Spleen (tissue), 11 donors: ENCODE data around the gene KMO. TPM values are rescaled to one million over a fixed set of nuclear protein-coding genes. Genes with fewer than 3 reads are reported as not detected.

Experiments used
- DNase-seq: peaks from one replicate; pipeline ENCODE4 v3.0.0-alpha.2; 2020
- H3K27ac ChIP-seq, 8 donors: fragments of 200-600 bp; sonication (generic) in 7 of 8; 1 replicate in 4 of 8; 2 replicates in 4 of 8; pipeline versions ENCODE4 v1.5.0 to v1.8.0; 2016 to 2021; ENCODE audit warnings: inconsistent platforms in 4 of 8, mild to moderate bottlenecking in 4 of 8, moderate library complexity in 1 of 8
- H3K27me3 ChIP-seq, 7 donors: fragments of 200-600 bp; sonication (generic) in 6 of 7; replicated peaks in 1 of 7; 1 replicate in 4 of 7; 2 replicates in 3 of 7; pipeline versions ENCODE4 v1.5.0 to v1.8.0; 2016 to 2021; ENCODE audit warnings: inconsistent platforms in 3 of 7, mild to moderate bottlenecking in 1 of 7
- H3K36me3 ChIP-seq, 6 donors: fragments of 200-600 bp; sonication (generic) in 5 of 6; 1 replicate in 4 of 6; 2 replicates in 2 of 6; pipeline versions ENCODE4 v1.5.0 to v1.8.0; 2016 to 2021; ENCODE audit warnings: inconsistent platforms in 2 of 6
- H3K4me1 ChIP-seq, 6 donors: fragments of 200-600 bp; sonication (generic) in 5 of 6; 1 replicate in 3 of 6; 2 replicates in 3 of 6; pipeline versions ENCODE4 v1.5.0 to v1.8.0; 2016 to 2021; ENCODE audit warnings: inconsistent platforms in 3 of 6
- H3K4me3 ChIP-seq, 8 donors: fragments of 200-600 bp; sonication (generic) in 7 of 8; 1 replicate in 4 of 8; 2 replicates in 4 of 8; pipeline versions ENCODE4 v1.5.0 to v1.8.0; 2016 to 2021; ENCODE audit warnings: inconsistent platforms in 4 of 8, mild to moderate bottlenecking in 4 of 8, moderate library complexity in 2 of 8
- H3K9me3 ChIP-seq, 8 donors: fragments of 200-600 bp; sonication (generic) in 7 of 8; 1 replicate in 4 of 8; 2 replicates in 4 of 8; pipeline versions ENCODE4 v1.5.0 to v1.8.0; 2016 to 2021; ENCODE audit warnings: inconsistent platforms in 4 of 8
- POLR2A ChIP-seq, 3 donors: fragments of 450-650 bp; IDR thresholded peaks; one replicate each; pipeline ENCODE4 v1.5.1; 2017; ENCODE audit warnings: antibody characterized with exemption in 3 of 3, mild to moderate bottlenecking in 1 of 3
- POLR2AphosphoS5 ChIP-seq, 3 donors: sonication (generic); formaldehyde crosslinking; IDR thresholded peaks; one replicate each; pipeline ENCODE4 v1.5.1; 2017; ENCODE audit warnings: antibody characterized with exemption in 3 of 3
- WGBS, 5 donors: extraction: QIAGEN DNeasy Blood & Tissue Kit in 3 of 5; methylation state at CpG; one replicate each; pipeline versions ENCODE4 v1.1.5 to v1.1.7; 2013 to 2018; 5-methylcytosine and 5-hydroxymethylcytosine counted together
- intact Hi-C: fragments of 100-400 bp; cut with DNase I; formaldehyde crosslinking; loops from one replicate; pipeline ENCODE4 v1.15.0; 2023; ENCODE audit warnings: low total_unique reads
- polyA plus RNA-seq, 3 donors: library from polyadenylated mRNA; stranded (reverse); fragments of 200-250 nt; gene quantifications; one replicate each; pipeline ENCODE4 v1.2.1, GENCODE V29; 2013
- total RNA-seq, 7 donors: library from RNA; depleted of rRNA in 3 of 7; stranded (reverse); fragments of >200 nt in 3 of 7; fragmentation: NEBNext Ultra II Directional in 4 of 7; extraction: Animal tissue kit (Norgen Biotek cat#: 25700) in 4 of 7; gene quantifications; one replicate each; pipeline versions ENCODE4 v1.1.0 to v1.2.1, GENCODE V29; 2016 to 2021
- TF ChIP-seq, protein P1 (sequence below), 11 experiments: fragments of 200-600 bp in 7 of 11; fragments of 450-650 bp in 4 of 11; sonication (generic) in 4 of 11; IDR thresholded peaks in 8 of 11; conservative IDR thresholded peaks in 3 of 11; 1 replicate in 7 of 11; 2 replicates in 4 of 11; pipeline versions ENCODE4 v1.4.0 to v1.8.0; 2016 to 2021; ENCODE audit warnings: antibody characterized with exemption in 11 of 11, inconsistent platforms in 4 of 11, mild to moderate bottlenecking in 1 of 11
- donor health status: healthy with polysubstance abuse.
- donor health status: DM: no; HTN: no; CAD: no; lungs with moderate emphysema.
- donor health status: DM: no; HTN: no; CAD: no.
- donor health status: Bipolar disorder and iron deficiency.
- donor health status: healthy.
- donor health status: DM: no; HTN: no; CAD: no.
- donor health status: DM: yes; HTN: yes; CAD: no.

The KMO gene
- total and polyA plus RNA-seq, 10 donors = 10.3 to 25.1 (median 15.2) TPM

DNA sequence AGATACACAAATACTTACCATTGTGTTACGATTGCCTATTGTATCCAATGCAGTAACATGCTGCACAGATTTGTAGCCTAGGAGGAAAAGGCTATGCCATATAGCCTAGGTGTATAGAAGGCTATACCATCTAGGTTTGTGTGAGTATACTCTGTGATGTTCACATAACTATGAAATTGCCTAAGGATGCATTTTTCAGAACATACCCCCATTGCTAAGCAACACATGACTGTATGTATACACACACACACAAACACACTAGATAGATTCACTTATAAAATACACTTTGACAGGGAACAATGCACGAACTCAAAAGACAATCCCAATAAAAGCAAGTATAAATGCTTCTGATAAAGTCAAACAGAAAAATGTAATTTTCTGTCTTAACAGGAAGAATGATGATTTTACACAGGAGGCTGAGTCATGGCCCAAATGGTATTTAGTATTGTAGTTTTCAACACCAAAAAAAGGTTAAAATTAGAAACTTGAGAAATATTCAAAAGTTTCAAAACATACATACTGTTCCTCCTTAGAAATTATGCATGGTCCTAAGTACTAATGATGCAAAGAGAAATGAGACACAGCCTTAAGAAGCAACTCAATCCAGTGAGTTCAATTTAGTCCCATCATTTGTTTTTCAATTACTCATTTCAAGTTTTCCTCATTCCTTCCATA is 24.9 kb upstream of the KMO start:
- WGBS, 5 donors = 90 to 98% (median 92%) methylated on average over 2 of the region's 2 CpGs
- no peak overlapping the region for H3K4me3 ChIP-seq
- H3K27ac ChIP-seq = no peak overlapping the region
- peaks cover 5 to 100% (median 82%) of the 10 kb centered on the region in 6 donors for H3K36me3 ChIP-seq
- no peaks in the 10 kb centered on the region for H3K9me3 ChIP-seq
- DNase-seq = no peak
- H3K27me3 ChIP-seq = no peaks in the 10 kb centered on the region
- TF ChIP-seq POLR2A (IDR thresholded peaks at IDR 0.05) = no peak
- intact Hi-C loops = no loop called here
- H3K4me1 ChIP-seq = no peaks in the 10 kb centered on the region

DNA sequence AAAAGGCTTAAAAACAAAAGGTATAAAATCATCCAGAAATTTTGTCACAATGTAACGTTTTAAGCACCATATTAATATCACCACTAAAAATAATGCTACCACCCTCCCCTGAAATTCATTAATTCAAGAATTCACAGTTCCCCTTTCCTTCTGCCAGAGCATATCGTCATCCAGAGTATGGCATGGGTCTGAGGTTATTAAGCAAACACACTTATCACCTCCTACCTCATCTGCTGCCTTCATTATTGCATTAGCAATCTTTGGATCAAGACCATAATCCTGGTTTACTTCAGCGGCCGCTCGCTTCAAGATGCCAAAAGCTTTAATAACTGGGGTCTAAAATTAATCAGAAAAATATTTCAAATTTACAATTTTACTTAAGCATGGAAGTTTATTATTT is 18.8 kb upstream of the KMO start:
- TF ChIP-seq, protein P1, sequence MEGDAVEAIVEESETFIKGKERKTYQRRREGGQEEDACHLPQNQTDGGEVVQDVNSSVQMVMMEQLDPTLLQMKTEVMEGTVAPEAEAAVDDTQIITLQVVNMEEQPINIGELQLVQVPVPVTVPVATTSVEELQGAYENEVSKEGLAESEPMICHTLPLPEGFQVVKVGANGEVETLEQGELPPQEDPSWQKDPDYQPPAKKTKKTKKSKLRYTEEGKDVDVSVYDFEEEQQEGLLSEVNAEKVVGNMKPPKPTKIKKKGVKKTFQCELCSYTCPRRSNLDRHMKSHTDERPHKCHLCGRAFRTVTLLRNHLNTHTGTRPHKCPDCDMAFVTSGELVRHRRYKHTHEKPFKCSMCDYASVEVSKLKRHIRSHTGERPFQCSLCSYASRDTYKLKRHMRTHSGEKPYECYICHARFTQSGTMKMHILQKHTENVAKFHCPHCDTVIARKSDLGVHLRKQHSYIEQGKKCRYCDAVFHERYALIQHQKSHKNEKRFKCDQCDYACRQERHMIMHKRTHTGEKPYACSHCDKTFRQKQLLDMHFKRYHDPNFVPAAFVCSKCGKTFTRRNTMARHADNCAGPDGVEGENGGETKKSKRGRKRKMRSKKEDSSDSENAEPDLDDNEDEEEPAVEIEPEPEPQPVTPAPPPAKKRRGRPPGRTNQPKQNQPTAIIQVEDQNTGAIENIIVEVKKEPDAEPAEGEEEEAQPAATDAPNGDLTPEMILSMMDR (IDR thresholded peaks at IDR 0.05 in 8 of 11, conservative IDR thresholded peaks at IDR 0.05 in 3 of 11) = no peak
- TF ChIP-seq POLR2AphosphoS5 (IDR thresholded peaks at IDR 0.05) (no peak), POLR2A (IDR thresholded peaks at IDR 0.05) (no peak)
- peaks cover 7 to 34% (median 15%) of the 10 kb centered on the region in 6 donors for H3K4me1 ChIP-seq
- WGBS, 5 donors = 86 to 92% (median 92%) methylated on average over 5 of the region's 5 CpGs
- no peaks in the 10 kb centered on the region for H3K9me3 ChIP-seq
- no peak overlapping the region for H3K4me3 ChIP-seq
- H3K36me3 ChIP-seq = peaks cover 0 to 77% (median 37%) of the 10 kb centered on the region in 6 donors
- H3K27me3 ChIP-seq = no peaks in the 10 kb centered on the region
- no peak overlapping the region for H3K27ac ChIP-seq
- DNase-seq = no peak
- intact Hi-C loops = no loop called here

DNA sequence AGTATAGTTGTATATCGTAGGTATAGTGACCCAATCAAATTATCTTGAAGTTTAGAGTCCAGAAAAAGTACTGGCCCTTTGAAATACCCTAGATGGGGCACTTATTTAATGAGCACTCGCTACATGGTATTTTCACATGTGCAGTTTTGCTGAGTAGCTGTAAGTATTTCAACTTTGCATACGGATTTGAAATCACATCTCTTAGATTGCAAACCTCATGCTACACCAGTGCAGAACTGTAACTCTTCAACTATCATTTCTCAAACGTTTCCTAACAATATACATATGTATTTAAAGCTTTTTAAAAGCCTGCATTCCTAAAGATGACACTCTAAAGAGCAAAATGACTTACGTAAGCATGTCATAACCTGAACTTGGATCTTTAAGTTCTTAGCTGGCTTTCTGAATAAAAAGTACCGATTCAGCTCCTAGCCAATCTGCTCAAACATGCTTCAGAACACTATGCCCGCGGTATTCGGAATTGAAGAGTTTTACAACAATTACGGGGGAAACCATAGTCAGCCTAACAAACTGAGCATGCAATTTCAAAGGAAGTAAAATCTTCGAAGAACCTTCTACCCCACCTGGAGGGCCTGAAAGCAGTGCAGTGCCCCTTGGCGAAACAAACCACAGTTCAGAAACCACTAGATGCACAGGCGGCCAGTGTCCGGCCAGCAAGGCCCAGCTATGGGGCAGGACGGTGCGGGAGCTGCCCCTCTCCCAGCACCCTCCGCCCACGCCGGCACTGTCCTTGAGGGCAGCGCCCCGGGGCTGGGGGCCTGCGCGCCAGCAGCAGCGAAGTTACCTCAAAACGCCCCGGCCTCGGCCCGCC is 13.5 kb upstream of the KMO start:
- no peak for DNase-seq
- no peaks in the 10 kb centered on the region for H3K27me3 ChIP-seq
- TF ChIP-seq, protein P1 (IDR thresholded peaks at IDR 0.05 in 8 of 11, conservative IDR thresholded peaks at IDR 0.05 in 3 of 11) = no peak
- TF ChIP-seq POLR2A (IDR thresholded peaks at IDR 0.05) (no peak), POLR2AphosphoS5 (IDR thresholded peaks at IDR 0.05) (no peak)
- peaks cover 14 to 49% (median 23%) of the 10 kb centered on the region in 6 donors for H3K4me1 ChIP-seq
- 4 to 11% (median 6%) methylated on average over 14 to 28 of the region's 28 CpGs for WGBS, 5 donors
- peaks cover 0 to 24% (median 5%) of the 10 kb centered on the region in 6 donors for H3K36me3 ChIP-seq
- H3K9me3 ChIP-seq = no peaks in the 10 kb centered on the region
- intact Hi-C loops = loop anchor here (5.0 kb wide), 1 partner anchor 334 kb away; no protein-coding TSS in a partner anchor
- H3K4me3 ChIP-seq = peak overlapping the region; percentile 69 to 97 (median 91)
- peak overlapping the region; percentile 85 to 93 (median 88) for H3K27ac ChIP-seq

DNA sequence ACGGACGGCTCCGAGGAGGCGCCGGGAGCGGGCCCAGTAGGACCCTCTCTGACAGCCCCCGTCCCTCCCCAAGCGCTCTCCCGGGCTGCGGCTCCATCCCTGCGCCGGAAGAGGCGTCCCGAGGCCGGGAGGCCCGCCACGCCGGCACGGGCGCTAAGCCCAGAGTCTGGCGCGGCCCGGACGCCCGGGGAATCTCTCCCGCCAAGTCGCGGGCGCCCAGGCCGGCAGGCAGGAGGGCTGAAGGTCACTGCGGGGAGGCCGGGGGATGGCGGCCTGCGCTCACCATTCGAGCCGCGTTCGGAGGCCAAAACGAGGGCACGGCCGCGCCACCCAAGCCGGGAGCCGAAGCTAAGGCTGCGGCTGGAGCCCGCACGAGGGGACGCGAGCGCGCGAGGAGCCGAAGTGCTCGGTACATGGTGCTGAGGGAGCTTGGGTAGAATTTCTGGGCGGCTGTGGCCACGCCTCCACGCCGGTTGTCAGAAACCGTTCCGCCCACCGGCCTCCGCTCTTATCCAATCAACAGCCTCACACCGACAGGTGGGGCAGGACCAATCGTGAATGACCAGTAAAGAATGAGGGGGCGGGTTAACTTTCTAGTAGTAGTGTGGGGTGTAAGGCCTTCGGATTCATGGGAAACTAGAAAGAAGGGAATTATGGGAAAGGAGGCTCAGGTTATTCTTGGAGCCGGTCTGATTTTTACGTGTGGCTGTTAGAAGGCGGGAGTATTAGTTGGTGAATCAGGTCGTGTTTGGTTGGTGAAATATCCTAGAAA is 12.7 kb upstream of the KMO start, which contains the start of gene FH:
FH (minus strand) TSS at position 448 of the 772 bp plus-strand sequence; CDS start at position 415, 33 bp downstream.
- Histone ChIP-seq H3K27ac (peak within 1 kb of the TSS; percentile 85 to 93 (median 88)), H3K36me3 (peaks cover 0 to 23% (median 5%) of the 10 kb centered on the region in 6 donors), H3K4me3 (peak within 1 kb of the TSS; percentile 69 to 97 (median 91)), H3K4me1 (peaks cover 14 to 46% (median 23%) of the 10 kb centered on the region in 6 donors), H3K9me3 (no peaks in the 10 kb centered on the region), H3K27me3 (no peaks in the 10 kb centered on the region)
- DNase-seq = peak; percentile 97
- intact Hi-C loops = loop anchor here (5.0 kb wide), 1 partner anchor 333 kb away; no protein-coding TSS in a partner anchor
- WGBS, 5 donors = 0 to 1% (median 0%) methylated on average over 19 to 70 of the region's 70 CpGs
- TF ChIP-seq, protein P1 (IDR thresholded peaks at IDR 0.05 in 8 of 11, conservative IDR thresholded peaks at IDR 0.05 in 3 of 11) = peak in 1 of 11 experiments; percentile 12
- TF ChIP-seq POLR2A (IDR thresholded peaks at IDR 0.05) (peak in 2 of 3 donors; percentile 36 to 51), POLR2AphosphoS5 (IDR thresholded peaks at IDR 0.05) (peak; percentile 94 to 97 (median 96))
